Ovary (tissue), 9 donors: ENCODE data around the gene NPAS3. TPM values are rescaled to one million over a fixed set of nuclear protein-coding genes. Genes with fewer than 3 reads are reported as not detected.

Experiments
- DNase-seq, 5 donors: peaks; one replicate each; pipeline ENCODE4 v3.0.0-alpha.2; 2019 to 2020
- H3K27ac ChIP-seq, 2 donors: fragments of 200-600 bp; one replicate each; pipeline versions ENCODE4 v1.5.1 to v1.8.0; 2019 to 2022
- H3K27me3 ChIP-seq: fragments of 200-600 bp; one replicate; pipeline ENCODE4 v1.8.0; 2022
- H3K36me3 ChIP-seq: fragments of 200-600 bp; sonication (generic); one replicate; pipeline ENCODE4 v1.5.1; 2019
- H3K4me1 ChIP-seq: one replicate; pipeline ENCODE4 v1.8.1; 2013; ENCODE audit warnings: mild to moderate bottlenecking, moderate library complexity; ENCODE audit not compliant: insufficient read depth
- H3K4me3 ChIP-seq: fragments of 200-600 bp; sonication (generic); one replicate; pipeline ENCODE4 v1.5.1; 2017
- H3K9me3 ChIP-seq, 2 donors: fragments of 200-600 bp in 1 of 2; sonication (generic) in 1 of 2; one replicate each; pipeline versions ENCODE4 v1.5.1 to v1.8.1; 2013 to 2019; ENCODE audit warnings: mild to moderate bottlenecking in 1 of 2, moderate library complexity in 1 of 2
- EP300 ChIP-seq: sonication (generic); formaldehyde crosslinking; IDR thresholded peaks from one replicate; pipeline ENCODE4 v1.6.1; 2017; ENCODE audit warnings: antibody characterized with exemption
- POLR2A ChIP-seq: fragments of 450-650 bp; IDR thresholded peaks from one replicate; pipeline ENCODE4 v1.6.1; 2017; ENCODE audit warnings: antibody characterized with exemption, mild to moderate bottlenecking, moderate library complexity
- WGBS, 3 donors: extraction: QIAGEN DNeasy Blood & Tissue Kit in 1 of 3; methylation state at CpG; one replicate each; pipeline versions ENCODE4 v1.1.5 to v1.1.7; 2013 to 2017; 5-methylcytosine and 5-hydroxymethylcytosine counted together
- intact Hi-C, 4 donors: fragments of 100-400 bp; cut with DNase I; formaldehyde crosslinking; loops; one replicate each; pipeline versions ENCODE4 v1.11.0 to v1.15.1; 2022 to 2023
- polyA plus RNA-seq, 2 donors: library from polyadenylated mRNA; stranded (reverse); fragments of 200-250 nt in 1 of 2; fragments of 350-450 nt in 1 of 2; fragmentation: Illumina TruSeq in 1 of 2; extraction: RNeasy Lipid Tissue Mini Kit (QIAGEN cat#74804) in 1 of 2; gene quantifications; one replicate each; pipeline ENCODE4 v1.2.3, GENCODE V29; 2013 to 2014
- total RNA-seq, 7 donors: library from RNA; depleted of rRNA in 2 of 7; stranded (reverse); fragments of >200 nt in 2 of 7; fragmentation: NEBNext Ultra II Directional in 3 of 7; extraction: Animal tissue kit (Norgen Biotek cat#: 25700) in 3 of 7; gene quantifications; one replicate each; pipeline versions ENCODE4 v1.1.0 to v1.2.4, GENCODE V29; 2016 to 2023
- TF ChIP-seq, protein P1 (sequence below), 3 donors: fragments of 450-650 bp in 2 of 3; fragments of 200-600 bp in 1 of 3; IDR thresholded peaks; one replicate each; pipeline versions ENCODE4 v1.5.1 to v1.8.0; 2016 to 2022; ENCODE audit warnings: antibody characterized with exemption in 3 of 3, mild to moderate bottlenecking in 1 of 3
- donor health status: DM: no; HTN: no; CAD: no; lungs with moderate emphysema.
- donor health status: DM: no; HTN: no; CAD: no.
- donor health status: Bipolar disorder and iron deficiency.
- donor health status: DM: yes; HTN: yes; CAD: no.
- donor health status: DM: no; HTN: no; CAD: no.
- donor health status: DM: yes; HTN: yes; CAD: no.

NPAS3 gene
- total and polyA plus RNA-seq, 9 donors, result 1.9 to 15.4 (median 11.4) TPM

DNA sequence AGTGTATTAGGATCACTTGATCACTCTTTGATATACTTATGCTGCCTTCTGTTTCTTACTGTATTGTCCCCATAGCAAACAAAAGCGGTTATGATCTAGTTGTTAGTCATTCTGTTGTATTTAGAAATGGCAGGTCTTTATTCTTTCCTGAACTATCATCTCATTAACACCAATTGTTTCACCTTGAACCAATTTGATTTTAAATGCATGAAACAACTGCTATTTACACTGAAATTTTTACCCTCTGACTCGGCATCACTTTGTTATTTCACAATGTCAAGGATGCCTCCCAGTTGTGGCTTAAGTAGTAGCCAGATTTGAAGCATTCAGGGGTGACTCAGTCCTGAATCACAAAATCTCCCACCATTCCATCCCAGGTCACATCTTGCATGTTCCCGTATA, 708.7 kb downstream of the NPAS3 start:
- DNase-seq, result no peak
- H3K4me3 ChIP-seq, result no peak overlapping the region
- no peaks in the 10 kb centered on the region for H3K36me3 ChIP-seq
- intact Hi-C loops, result no loop called here
- TF ChIP-seq EP300, result no peak
- TF ChIP-seq, protein P1, sequence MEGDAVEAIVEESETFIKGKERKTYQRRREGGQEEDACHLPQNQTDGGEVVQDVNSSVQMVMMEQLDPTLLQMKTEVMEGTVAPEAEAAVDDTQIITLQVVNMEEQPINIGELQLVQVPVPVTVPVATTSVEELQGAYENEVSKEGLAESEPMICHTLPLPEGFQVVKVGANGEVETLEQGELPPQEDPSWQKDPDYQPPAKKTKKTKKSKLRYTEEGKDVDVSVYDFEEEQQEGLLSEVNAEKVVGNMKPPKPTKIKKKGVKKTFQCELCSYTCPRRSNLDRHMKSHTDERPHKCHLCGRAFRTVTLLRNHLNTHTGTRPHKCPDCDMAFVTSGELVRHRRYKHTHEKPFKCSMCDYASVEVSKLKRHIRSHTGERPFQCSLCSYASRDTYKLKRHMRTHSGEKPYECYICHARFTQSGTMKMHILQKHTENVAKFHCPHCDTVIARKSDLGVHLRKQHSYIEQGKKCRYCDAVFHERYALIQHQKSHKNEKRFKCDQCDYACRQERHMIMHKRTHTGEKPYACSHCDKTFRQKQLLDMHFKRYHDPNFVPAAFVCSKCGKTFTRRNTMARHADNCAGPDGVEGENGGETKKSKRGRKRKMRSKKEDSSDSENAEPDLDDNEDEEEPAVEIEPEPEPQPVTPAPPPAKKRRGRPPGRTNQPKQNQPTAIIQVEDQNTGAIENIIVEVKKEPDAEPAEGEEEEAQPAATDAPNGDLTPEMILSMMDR (IDR thresholded peaks at IDR 0.05), result no peak
- TF ChIP-seq POLR2A, result no peak
- H3K4me1 ChIP-seq, result no peaks in the 10 kb centered on the region
- no peaks in the 10 kb centered on the region for H3K27me3 ChIP-seq
- no peak overlapping the region for H3K27ac ChIP-seq
- no peaks in the 10 kb centered on the region for H3K9me3 ChIP-seq
- WGBS, 3 donors, result 60 to 63% (median 61%) methylated on average over 3 of the region's 3 CpGs

DNA sequence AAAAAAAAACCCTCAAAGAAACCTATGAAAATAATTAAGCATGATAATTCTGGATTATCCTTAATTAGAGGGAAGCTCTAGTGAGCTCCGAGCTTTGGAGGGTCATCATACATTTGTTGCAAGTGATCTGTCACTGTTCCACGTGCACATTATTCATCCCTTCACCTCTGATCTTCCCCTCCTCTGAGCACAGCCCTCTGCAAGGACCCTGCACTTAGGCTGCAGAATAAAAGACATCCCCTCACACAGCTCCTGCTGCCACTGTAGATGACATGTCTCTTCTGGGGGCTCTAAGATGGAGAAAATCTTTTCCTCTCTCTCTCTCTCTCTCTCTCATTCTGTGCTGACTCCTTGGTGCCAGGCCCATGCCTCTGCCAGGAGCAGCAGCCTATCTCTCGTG, 711.8 kb downstream of the NPAS3 start:
- no peaks in the 10 kb centered on the region for H3K9me3 ChIP-seq
- no peak overlapping the region for H3K27ac ChIP-seq
- DNase-seq, result no peak
- H3K36me3 ChIP-seq, result no peaks in the 10 kb centered on the region
- TF ChIP-seq POLR2A (no peak), EP300 (no peak)
- intact Hi-C loops, result no loop called here
- WGBS, 3 donors, result 69 to 80% (median 73%) methylated on average over 3 of the region's 3 CpGs
- no peaks in the 10 kb centered on the region for H3K27me3 ChIP-seq
- no peak overlapping the region for H3K4me3 ChIP-seq
- no peaks in the 10 kb centered on the region for H3K4me1 ChIP-seq

DNA sequence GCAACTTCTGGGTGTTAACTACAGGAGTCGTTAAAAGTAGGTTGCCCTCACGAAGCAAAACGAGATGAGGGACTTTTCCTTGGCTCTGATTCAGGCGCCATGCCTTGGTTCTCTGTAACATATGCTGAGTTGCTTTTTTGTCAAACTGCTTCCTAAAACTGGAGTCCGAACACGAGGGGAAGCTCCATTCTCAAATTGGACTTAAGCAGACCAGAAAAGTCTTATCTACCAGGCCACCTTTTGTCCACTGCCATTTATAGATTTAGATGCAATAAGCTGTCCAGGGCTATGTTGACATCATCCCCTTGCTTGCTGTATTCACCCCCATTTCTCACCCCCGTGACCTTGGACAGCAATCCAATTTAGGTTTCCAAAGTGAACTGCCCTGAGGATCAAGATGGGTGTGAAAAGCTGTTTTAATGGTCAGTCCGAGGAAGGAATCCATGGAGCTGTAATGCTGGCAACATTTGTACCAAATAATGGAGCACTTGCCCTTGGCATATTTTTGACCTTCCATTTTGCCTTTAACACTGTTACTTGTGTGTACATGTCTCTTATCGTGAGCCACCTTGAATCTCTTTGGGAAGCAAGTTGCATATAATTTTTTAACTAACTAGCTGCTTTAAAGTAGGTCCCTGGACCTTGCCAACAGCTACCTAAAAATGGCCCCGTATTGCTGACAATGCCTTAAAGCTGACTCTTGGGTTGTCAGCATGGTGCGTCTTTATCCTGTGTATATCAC, 714.1 kb downstream of the NPAS3 start:
- intact Hi-C loops, result no loop called here
- Histone ChIP-seq H3K9me3 (no peaks in the 10 kb centered on the region), H3K27ac (no peak overlapping the region), H3K27me3 (no peaks in the 10 kb centered on the region), H3K4me3 (no peak overlapping the region), H3K36me3 (no peaks in the 10 kb centered on the region), H3K4me1 (no peaks in the 10 kb centered on the region)
- 79 to 83% (median 82%) methylated on average over 11 of the region's 11 CpGs for WGBS, 3 donors
- DNase-seq, result no peak
- TF ChIP-seq, protein P1 (IDR thresholded peaks at IDR 0.05), result no peak
- TF ChIP-seq POLR2A (no peak), EP300 (no peak)

DNA sequence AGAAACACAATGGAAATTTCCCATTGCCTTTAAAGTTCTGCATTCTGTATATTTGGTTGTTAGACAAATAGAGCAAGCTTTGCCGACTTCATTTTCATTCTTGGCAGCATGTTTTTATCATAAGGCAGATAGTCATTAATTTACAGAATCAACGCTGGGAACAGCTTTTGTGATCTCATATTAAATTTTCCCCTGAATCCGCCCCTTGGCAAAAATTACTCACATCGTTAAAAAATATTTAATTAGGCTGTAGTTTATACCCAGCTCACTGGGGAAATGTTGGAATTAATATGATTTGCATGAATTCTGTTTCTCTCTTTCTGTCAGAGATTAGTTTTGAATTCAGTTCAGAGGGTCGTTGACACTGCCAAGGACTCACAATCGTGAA, 714.6 kb downstream of the NPAS3 start:
- TF ChIP-seq, protein P1 (IDR thresholded peaks at IDR 0.05), result no peak
- TF ChIP-seq POLR2A, result no peak
- no peak for TF ChIP-seq EP300
- intact Hi-C loops, result no loop called here
- WGBS, 3 donors, result 56 to 63% (median 61%) methylated on average over 6 of the region's 6 CpGs

DNA sequence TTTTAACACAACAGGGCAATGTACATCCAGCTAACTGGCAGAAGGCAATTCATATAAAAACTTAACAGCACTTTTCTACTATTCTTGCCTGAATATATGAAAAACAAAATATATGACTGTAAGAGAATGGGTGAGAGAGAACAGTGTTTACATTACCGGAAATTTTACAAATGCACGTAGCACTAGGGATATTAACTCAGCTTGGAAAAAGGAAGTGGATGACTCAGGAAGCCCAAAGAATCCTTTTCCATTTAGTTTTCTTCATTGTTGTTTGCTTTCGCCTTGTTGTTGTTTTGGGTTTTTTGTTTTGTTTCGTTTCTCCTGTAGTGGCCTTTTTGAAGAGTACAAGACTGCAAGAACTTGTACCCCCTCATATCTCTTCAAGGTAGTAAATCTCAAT, 716.7 kb downstream of the NPAS3 start:
- TF ChIP-seq POLR2A (no peak), EP300 (no peak)
- TF ChIP-seq, protein P1 (IDR thresholded peaks at IDR 0.05), result no peak
- intact Hi-C loops, result no loop called here
- Histone ChIP-seq H3K4me1 (no peaks in the 10 kb centered on the region), H3K27ac (no peak overlapping the region), H3K4me3 (no peak overlapping the region), H3K9me3 (no peaks in the 10 kb centered on the region), H3K36me3 (no peaks in the 10 kb centered on the region), H3K27me3 (no peaks in the 10 kb centered on the region)
- DNase-seq, result no peak
- WGBS, 3 donors, result 75 to 82% (median 76%) methylated on average over 4 of the region's 4 CpGs

More for the DNA sequence above, 714.6 kb downstream of the NPAS3 start:
- H3K4me1 ChIP-seq, result no peaks in the 10 kb centered on the region
- H3K36me3 ChIP-seq, result no peaks in the 10 kb centered on the region
- no peak overlapping the region for H3K4me3 ChIP-seq
- H3K9me3 ChIP-seq, result no peaks in the 10 kb centered on the region
- DNase-seq, result no peak
- no peaks in the 10 kb centered on the region for H3K27me3 ChIP-seq
- H3K27ac ChIP-seq, result no peak overlapping the region
